Activated naive CD4-positive, alpha-beta T cell treated with anti-CD3 and anti-CD28 coated beads, Interleukin-2, amount 50 U/mL, for 72 hours (primary cell): Measurements from ENCODE around the gene SCUBE1. TPM values are rescaled to one million over a fixed set of nuclear protein-coding genes. Genes with fewer than 3 reads are reported as not detected.

ENCODE experiments used
- ATAC-seq, 2 donors: fragments of 150-1000 bp; cut with Tn5 transposase; 2 replicates each; pipeline ENCODE4 v1.10.0; 2021; ENCODE audit warnings: mild to moderate bottlenecking in 2 of 2, moderate library complexity in 2 of 2
- DNase-seq, 2 donors: peaks; one replicate each; pipeline ENCODE4 v3.0.0; 2021 to 2022; ENCODE audit warnings: low spot score in 2 of 2
- H3K27ac Mint-ChIP-seq, 2 donors: one replicate each; pipeline ENCODE4 v1.8.0; 2022; ENCODE audit warnings: mild to moderate bottlenecking in 2 of 2, mixed read lengths in 2 of 2
- H3K36me3 Mint-ChIP-seq, 2 donors: one replicate each; pipeline ENCODE4 v1.8.0; 2022; ENCODE audit warnings: mixed read lengths in 2 of 2
- H3K9me3 Mint-ChIP-seq, 2 donors: one replicate each; pipeline ENCODE4 v1.8.0; 2022; ENCODE audit warnings: mixed read lengths in 2 of 2
- total RNA-seq, 2 donors: library from RNA; stranded (reverse); gene quantifications; one replicate each; pipeline ENCODE4 v1.2.3, GENCODE V29; 2022

The SCUBE1 gene
- total RNA-seq, 2 donors from 2014 or later, result 0.39 TPM; not detected in 1

DNA sequence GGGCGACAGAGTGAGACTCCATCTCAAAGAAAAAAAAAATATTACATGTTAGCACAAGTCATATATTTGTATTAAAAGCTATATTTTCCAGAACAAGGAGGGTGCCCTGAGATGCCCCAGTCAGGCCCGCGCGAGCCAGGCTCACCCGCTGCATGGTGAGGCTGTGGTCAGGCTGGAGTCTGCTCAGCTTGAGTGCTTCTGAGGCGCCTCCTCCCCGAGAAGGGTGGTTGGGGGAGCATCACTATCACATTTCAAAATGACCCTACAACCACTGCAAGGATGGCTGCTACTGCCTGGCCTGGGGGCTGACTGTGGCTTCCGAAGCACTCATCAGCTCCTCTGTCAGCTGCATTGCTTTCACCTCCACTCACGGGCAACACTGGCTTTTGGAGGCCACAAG, 77.1 kb downstream of the SCUBE1 start:
- no peak for ATAC-seq
- H3K9me3 Mint-ChIP-seq, result no peaks in the 10 kb centered on the region

DNA sequence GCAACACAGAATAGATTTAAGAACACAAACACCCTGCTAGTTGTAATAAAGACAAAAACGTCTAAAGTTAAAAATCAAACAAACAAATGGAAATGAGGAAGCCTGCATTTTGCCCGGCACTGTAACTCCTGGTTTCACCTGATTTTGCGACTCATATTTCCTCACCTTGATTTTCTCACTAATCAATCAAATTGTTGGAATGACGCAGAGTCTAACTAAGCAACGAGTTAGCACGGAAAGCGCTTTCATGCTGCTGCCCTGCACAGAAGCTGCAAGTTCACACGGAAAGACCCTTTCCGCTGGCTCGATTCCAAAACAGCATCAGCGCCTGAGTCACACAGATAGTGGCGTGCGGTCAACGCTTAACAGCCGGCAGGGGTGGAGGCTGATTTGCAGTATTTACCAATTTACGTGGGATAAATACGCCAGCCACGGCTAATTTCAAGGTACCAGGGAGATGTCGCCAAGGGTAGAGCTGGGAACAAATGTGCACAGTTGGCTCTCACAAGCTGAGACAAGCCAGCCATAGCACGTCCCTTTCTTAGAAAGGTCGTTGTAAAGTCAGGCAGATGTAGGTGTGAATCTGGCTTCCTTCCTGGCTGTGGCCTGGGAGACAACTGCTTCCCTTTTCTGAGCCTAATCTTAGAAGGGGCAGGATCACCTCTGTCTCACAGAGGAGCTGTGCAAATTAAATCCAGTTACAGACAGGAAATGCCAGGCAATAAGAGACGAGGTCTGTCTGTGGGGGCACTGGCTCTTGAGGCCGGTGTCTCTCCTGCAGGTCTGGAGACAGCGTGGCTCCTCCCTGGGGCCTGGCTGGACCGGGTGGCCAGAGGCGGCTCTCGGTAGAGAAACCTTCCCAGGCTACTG, 79.3 kb downstream of the SCUBE1 start:
- Mint-ChIP-seq H3K27ac (peak overlapping the region; percentile 31 to 88), H3K9me3 (no peaks in the 10 kb centered on the region), H3K36me3 (no peaks in the 10 kb centered on the region)
- peak; percentile 80 to 88 for DNase-seq
- ATAC-seq, result peak; percentile 93 to 95

More for the DNA sequence above, 77.1 kb downstream of the SCUBE1 start:
- Mint-ChIP-seq H3K36me3 (no peaks in the 10 kb centered on the region), H3K27ac (no peak overlapping the region)
- DNase-seq, result no peak

DNA sequence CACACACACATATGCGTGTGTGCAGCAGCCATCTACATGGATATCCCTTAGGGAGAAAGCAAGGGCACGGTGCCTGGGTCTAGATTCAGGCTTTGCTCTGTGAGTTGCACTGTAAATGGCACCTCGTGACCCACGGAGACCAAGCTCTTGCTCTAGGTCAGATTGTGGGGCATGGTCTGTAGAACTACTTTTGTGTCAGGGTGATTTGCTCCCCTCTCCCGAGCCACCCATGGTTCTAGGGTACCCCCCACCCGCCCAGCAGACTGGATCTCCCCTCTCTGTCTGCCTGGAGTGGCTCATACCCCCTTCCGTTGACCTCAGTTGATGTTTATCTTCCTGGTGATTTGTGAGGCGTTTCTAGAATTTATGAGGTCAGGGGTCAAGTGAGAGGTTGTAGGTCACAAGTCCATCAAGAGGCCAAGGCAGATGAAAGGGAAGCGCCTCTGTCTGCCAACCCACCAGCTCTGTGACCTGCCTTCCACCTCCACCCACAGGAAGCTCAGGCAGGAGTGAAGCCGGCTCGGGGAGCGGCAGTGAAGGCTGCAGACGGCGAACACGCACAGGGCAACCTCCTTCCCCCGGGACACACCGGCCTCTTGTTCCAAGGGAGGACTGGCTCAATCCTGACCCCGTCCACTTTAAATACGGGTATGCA, 80.1 kb downstream of the SCUBE1 start:
- DNase-seq (peak; percentile 19 to 60), ATAC-seq (peak; percentile 39 to 52)
- H3K36me3 Mint-ChIP-seq, result no peaks in the 10 kb centered on the region
- no peaks in the 10 kb centered on the region for H3K9me3 Mint-ChIP-seq
- H3K27ac Mint-ChIP-seq, result peak overlapping the region in 1 of 2 donors; percentile 88

DNA sequence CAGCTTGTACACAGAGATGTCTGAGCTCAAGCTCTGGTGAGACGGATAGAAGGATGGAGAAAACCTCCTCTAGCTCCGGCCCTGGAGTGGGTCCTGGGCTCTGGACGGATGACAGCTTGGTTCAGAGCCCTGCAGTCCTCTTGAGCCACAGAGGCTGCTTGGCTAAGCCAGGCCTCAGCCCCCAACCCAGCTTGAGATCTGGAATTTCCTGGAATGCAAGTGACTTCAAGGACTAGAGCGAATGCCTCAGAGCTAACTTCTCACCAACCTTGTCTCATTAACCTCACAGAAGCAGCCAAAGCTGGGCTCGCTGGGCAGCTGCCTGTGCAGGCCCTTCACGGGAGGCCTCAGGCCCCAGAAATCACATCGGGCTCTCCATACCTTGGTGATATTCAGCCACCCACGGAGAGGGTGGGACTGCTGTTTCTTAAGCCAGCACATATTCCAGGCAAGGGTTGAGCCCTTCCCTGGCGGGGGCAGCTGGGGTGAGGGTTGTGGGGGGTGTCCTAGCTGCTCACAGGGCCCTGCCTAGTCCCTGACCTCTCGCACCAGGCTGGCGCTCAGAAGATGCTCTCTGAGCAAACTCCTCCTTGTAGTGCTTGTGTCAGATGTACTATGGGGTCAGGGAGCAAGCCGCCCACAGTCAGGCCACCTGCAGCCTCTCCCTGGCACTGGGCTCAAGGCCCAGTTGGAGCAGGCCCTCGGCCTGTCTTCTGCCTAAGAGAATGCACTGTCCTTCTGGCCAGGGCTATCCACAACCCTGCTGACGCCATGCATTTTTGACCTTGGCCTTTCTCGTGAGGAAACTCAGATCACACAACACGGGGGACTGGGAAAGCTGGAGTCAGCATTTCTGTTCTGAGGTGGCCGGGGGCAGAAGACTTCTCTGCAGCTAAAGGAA, 82.6 kb downstream of the SCUBE1 start:
- no peaks in the 10 kb centered on the region for H3K36me3 Mint-ChIP-seq

DNA sequence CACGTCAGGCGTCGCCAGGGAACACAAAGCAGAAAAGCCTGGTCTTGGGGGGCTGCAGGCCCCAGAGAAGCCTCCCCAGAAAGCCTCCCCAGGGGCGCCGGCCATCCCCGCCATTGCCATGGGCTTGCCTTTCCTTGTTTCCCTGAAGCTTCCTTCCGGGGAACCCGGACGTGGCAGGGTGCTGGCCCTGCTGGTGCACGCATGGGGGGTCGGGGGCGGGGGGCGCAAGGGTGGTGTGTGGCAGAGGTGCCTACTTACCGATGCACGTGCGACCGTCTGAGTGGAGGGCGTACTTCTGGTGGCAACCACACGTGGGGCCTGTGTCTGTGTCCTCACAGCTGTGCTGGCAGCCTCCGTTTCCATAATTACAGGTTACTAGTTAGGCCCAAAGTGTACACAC, 85.2 kb downstream of the SCUBE1 start:
- DNase-seq, result no peak
- H3K27ac Mint-ChIP-seq, result no peak overlapping the region
- H3K9me3 Mint-ChIP-seq, result no peaks in the 10 kb centered on the region
- no peaks in the 10 kb centered on the region for H3K36me3 Mint-ChIP-seq
- ATAC-seq, result no peak

More for the DNA sequence above, 82.6 kb downstream of the SCUBE1 start:
- H3K27ac Mint-ChIP-seq, result peak overlapping the region in 1 of 2 donors; percentile 33
- no peaks in the 10 kb centered on the region for H3K9me3 Mint-ChIP-seq
- ATAC-seq (no peak), DNase-seq (no peak)

DNA sequence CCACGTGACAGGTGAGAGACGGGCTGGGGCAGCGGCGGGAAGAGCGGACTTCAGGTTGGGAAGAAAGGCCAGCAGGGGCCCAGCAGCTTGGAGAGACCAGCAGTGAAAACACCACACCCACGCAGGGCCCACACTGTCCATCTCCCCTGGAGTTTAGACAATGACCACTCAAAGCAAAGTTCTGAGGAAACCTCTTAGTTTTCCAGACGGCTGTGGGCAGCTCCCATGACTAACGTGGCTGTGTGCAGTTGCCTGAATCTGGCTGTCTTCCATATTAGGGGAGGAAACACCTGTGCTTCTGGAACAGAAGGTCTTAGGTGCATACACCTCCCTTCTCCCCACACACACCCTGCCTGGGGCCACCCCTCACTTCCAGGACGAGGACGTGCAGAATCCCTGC, 85.6 kb downstream of the SCUBE1 start:
- DNase-seq, result no peak
- ATAC-seq, result no peak
- Mint-ChIP-seq H3K36me3 (no peaks in the 10 kb centered on the region), H3K27ac (no peak overlapping the region), H3K9me3 (no peaks in the 10 kb centered on the region)

DNA sequence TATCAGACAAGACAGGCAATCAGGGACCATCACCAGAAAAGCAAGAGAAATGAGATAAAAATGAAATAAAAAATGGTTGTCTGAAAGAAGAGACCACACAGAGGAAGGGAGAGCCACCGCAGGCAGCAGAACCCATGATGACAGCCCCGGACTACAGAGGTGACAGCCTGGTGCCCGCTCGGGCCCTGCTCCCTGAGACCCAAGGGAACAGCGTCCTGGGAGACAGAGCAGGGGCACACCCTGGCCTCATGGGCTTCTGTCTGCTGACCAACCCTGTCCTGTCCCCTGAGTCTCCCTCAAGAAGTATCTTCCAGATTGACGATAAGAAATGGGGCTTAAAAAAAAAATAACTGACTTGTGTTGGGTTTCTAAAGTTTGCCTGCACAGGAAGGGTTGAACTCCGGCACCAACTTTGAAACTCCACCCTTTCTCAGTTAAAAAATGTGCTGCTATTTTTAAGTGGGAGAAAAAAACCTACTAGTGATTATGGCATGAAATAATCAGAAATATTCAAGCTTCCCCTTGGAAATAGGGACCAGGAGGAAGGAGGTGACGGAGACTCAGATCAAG, 86.1 kb downstream of the SCUBE1 start:
- DNase-seq (no peak), ATAC-seq (no peak)
- no peak overlapping the region for H3K27ac Mint-ChIP-seq
- H3K36me3 Mint-ChIP-seq, result no peaks in the 10 kb centered on the region
- no peaks in the 10 kb centered on the region for H3K9me3 Mint-ChIP-seq

DNA sequence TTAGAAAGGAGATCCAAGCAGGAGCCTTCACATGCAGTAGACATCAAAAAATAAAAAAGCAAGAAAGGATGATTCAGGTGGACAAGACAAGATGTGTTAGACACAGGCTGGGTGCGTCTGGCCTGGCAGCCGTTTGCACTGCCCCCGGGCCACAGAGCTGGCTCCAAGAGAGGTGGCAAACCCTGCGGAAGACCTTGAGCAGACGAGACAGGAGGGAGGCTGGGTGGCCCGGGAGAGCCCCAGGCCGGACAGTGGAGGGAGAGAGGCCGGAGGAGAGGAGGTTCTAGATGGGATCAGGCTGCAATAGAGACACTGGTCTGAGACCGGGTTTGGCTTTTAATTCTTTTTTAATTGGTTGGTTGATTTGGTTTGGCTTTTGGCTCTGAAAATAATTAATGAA, 86.6 kb downstream of the SCUBE1 start:
- ATAC-seq (no peak), DNase-seq (no peak)
- Mint-ChIP-seq H3K27ac (no peak overlapping the region), H3K9me3 (no peaks in the 10 kb centered on the region), H3K36me3 (no peaks in the 10 kb centered on the region)

DNA sequence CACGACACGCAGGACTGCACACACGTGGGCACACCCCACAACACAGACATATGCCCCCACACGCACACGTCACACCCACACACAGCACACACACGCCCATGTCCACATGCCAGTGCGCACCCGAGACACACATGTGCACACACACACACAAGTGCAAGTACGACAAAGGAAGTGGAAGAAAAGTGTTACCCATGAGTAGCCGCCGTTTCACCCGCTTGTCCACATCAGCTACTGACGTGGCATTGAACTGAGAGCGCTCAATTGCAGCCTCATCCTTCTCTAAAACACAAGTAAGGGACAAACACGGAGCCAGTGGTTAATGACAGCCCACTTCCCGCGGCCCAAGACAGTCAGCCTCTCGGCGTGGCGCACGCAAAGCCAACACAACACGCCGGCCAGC, 87.9 kb downstream of the SCUBE1 start:
- Mint-ChIP-seq H3K9me3 (no peaks in the 10 kb centered on the region), H3K36me3 (no peaks in the 10 kb centered on the region), H3K27ac (no peak overlapping the region)
- DNase-seq (no peak), ATAC-seq (no peak)

DNA sequence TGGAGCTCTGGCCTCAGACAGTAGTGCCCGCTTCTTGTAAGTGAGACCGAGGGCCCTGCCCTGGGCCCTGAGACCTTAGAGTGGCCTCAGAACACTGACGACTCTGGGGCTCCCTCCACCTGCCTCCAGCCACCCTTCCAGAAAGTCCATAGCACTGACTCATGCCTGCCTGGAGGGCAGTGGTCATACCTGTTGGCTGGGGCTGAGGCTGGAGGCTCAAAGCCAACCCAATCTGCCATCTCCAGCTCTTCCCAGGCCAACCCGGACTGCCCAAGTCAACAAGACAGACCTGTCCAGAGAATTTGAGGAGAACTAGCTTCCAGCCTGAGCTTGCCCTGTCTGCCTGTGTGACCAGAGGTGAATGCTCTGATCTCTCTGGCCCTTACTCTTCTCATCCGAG, 89.3 kb downstream of the SCUBE1 start:
- ATAC-seq, result no peak
- H3K27ac Mint-ChIP-seq, result peak overlapping the region in 1 of 2 donors; percentile 52

DNA sequence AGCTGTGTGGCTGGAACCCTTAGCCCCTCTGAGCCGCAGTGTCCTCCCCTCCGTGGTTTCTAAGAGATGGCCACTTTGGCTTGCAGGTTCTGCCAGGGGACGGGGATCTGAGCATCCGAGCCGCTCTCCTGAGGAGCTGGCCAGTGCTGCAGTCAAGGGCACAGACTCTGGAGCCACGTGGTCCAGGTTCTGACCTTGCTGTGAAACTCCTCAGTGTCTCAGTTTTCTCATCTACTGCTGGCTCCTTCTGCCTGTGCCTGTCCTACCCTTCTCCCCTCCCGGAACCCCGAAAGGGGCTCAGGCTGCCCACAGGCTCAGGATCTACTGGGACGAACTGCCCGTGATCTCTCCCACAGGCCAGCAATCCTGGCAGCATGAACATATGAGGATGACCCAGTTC, 90.9 kb downstream of the SCUBE1 start:
- no peaks in the 10 kb centered on the region for H3K9me3 Mint-ChIP-seq
- ATAC-seq, result no peak
- no peak for DNase-seq
- H3K27ac Mint-ChIP-seq, result no peak overlapping the region
- H3K36me3 Mint-ChIP-seq, result no peaks in the 10 kb centered on the region

More for the DNA sequence above, 89.3 kb downstream of the SCUBE1 start:
- no peak for DNase-seq
- Mint-ChIP-seq H3K9me3 (no peaks in the 10 kb centered on the region), H3K36me3 (no peaks in the 10 kb centered on the region)

DNA sequence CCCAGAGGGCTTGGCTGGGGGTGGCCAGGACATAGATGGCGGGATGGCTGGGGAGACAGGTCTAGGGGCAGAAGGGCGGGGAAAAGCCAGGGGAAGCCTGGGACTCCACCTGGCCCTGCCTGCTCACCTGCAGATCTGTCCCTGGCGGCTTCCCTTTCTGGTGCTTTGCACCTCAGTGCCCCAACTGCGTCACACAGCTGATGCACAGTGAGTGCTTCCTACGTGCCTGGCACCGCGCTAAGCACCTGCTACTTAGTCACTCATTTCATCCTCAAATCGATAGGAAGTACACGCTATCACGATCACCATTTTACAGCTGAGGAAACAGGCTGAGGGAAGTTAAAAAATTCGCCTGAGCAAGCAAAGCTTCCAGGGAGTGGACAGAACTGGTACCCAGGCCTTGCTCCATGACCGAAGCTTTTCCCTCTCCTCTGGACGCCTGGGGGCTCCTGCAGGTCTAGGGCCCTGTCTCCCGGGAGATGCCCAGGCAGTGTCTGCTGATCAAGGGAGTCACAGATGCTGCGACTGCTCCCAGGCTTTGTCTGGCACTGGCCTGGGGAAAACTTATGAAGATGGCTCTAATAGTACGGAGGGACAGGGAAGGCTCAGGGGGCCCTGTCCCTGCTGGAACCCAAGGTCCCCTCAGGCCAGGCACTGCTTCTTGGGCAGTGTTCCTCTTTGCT, 93.2 kb downstream of the SCUBE1 start:
- peak overlapping the region; percentile 43 to 55 for H3K27ac Mint-ChIP-seq
- H3K9me3 Mint-ChIP-seq, result no peaks in the 10 kb centered on the region
- ATAC-seq (no peak), DNase-seq (no peak)
- H3K36me3 Mint-ChIP-seq, result no peaks in the 10 kb centered on the region

DNA sequence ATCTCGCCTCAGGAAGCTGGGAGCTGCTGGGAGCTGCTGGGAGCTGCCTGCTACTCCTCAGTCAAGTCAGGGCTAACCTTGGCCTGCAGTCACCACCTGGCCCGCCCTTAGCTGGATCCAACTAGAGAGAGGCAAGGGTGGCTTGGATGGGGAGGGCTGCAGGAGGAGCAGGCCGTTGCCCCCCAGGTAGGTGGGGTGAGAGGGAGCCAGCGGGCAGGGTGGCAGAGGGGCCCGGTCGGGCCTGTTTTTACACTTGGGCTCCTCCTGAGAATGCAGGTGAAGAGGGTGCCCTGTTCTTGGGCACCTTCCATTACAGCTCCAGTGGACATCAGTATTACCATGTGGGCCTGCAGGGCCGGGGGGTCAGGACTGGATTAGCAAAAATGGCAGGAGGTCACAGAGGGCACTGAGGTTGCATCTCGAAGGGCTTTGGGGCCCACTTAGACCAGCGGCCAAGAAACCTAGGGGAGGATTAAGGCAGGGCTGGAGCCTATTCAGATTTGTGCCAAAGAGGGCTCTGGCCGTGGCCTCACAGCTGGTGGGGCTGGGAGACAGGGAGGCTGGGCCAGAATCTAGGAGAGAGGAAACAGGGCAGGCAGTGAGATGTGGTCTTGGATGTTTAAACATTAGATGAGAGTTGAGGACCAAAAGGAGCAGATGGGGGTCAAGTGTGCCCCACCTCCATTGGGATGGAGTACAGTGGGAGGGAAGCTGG, 95.5 kb downstream of the SCUBE1 start:
- H3K27ac Mint-ChIP-seq, result peak overlapping the region in 1 of 2 donors; percentile 48
- ATAC-seq, result no peak
- no peaks in the 10 kb centered on the region for H3K9me3 Mint-ChIP-seq
- H3K36me3 Mint-ChIP-seq, result no peaks in the 10 kb centered on the region
- DNase-seq, result no peak

DNA sequence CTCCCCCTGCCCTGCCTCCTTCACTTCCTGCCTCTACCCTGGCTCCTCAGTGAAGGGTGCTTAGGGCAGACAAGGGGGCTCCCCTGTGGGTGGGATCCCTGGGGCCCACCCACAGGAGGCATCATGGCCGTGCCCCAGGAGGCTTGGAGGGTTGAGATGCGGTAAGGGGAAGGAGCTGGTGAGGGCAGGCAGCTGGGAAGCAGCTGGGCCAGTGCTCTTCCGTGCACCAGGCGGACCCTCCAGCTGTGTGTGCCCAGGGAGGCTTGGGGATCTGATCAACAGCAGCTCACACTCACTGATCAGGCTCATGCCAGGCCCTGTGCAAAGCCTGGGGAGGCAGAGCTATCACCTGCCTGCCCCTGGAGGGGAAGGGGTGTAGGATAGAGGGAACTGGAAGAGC, 97.0 kb downstream of the SCUBE1 start:
- no peak for ATAC-seq
- no peak for DNase-seq
- H3K9me3 Mint-ChIP-seq, result no peaks in the 10 kb centered on the region
- no peaks in the 10 kb centered on the region for H3K36me3 Mint-ChIP-seq
- H3K27ac Mint-ChIP-seq, result no peak overlapping the region

DNA sequence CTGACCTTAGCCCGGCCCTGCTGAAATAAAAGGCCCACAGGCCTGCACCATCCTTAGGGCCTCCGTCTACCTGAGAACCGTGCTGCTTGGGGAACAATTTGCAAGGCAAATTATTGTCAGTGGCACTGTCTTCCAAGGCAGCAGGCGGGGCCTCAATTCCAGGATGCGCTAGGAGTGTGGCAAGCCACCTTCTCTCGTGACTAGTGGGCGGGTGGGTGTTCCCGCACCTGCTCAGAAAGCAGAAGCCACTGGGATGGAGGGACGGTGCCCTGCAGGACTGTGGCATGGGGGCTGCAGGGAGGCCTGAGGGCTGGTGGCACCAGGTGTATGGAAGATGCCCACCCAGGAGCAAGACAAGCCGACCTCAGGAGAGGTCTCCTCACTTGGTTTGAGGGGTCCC, 97.5 kb downstream of the SCUBE1 start:
- no peaks in the 10 kb centered on the region for H3K36me3 Mint-ChIP-seq
- DNase-seq (no peak), ATAC-seq (no peak)
- no peak overlapping the region for H3K27ac Mint-ChIP-seq
- H3K9me3 Mint-ChIP-seq, result no peaks in the 10 kb centered on the region
